Stimulated activated CD8-positive, alpha-beta memory T cell treated with anti-CD3 and anti-CD28 coated beads, Interleukin-2, amount 100 ng/mL, for 1 hour (primary cell): ENCODE results near the gene SYNE1.
A peak's percentile ranks its signal among the peaks of the same experiment; 100 is the strongest.
"Not testable (repeated sequence)": the region's sequence is repeated elsewhere in the genome, so short reads cannot be mapped to it uniquely, and the experiment has no call there.

Experiments used
- DNase-seq, 2 donors: peaks; one replicate each; pipeline ENCODE4 v3.0.0-alpha.2; 2020; ENCODE audit warnings: low read depth in 2 of 2

The SYNE1 gene

GRCh38 chr6:152637296-152638047 lies at the start of gene SYNE1:
SYNE1 (minus strand) TSS chr6:152637362; CDS start chr6:152628331, 9,031 bp downstream.
- DNase-seq, result no peak

- no peak for DNase-seq
These were observed 48.7 kb upstream of the SYNE1 start for GRCh38 chr6:152685819-152686218.

- not testable (repeated sequence) for DNase-seq
These were observed 45.8 kb upstream of the SYNE1 start for GRCh38 chr6:152682935-152683334.

- DNase-seq, result no peak
These were observed 45.0 kb upstream of the SYNE1 start for GRCh38 chr6:152682141-152682540.

GRCh38 chr6:152680879-152681517 lies 43.8 kb upstream of the SYNE1 start:
- no peak for DNase-seq

GRCh38 chr6:152680151-152680550 lies 43.0 kb upstream of the SYNE1 start:
- no peak for DNase-seq

GRCh38 chr6:152673236-152673635 lies 36.1 kb upstream of the SYNE1 start:
- no peak for DNase-seq

GRCh38 chr6:152671171-152671570 lies 34.0 kb upstream of the SYNE1 start:
- DNase-seq, result no peak

GRCh38 chr6:152669895-152670294 lies 32.7 kb upstream of the SYNE1 start:
- DNase-seq, result no peak

- DNase-seq, result no peak
These were observed 24.6 kb upstream of the SYNE1 start for GRCh38 chr6:152661776-152662175.

GRCh38 chr6:152651986-152652385 lies 14.8 kb upstream of the SYNE1 start:
- no peak for DNase-seq

GRCh38 chr6:152648105-152648504 lies 10.9 kb upstream of the SYNE1 start:
- no peak for DNase-seq

GRCh38 chr6:152646732-152647131 lies 9.6 kb upstream of the SYNE1 start:
- DNase-seq, result not testable (repeated sequence)

- DNase-seq, result peak in 1 of 2 donors; percentile 10
These were observed 5.6 kb upstream of the SYNE1 start for GRCh38 chr6:152642578-152643375.

GRCh38 chr6:152636609-152637295 lies 410 bp downstream of the SYNE1 start:
- DNase-seq, result no peak

GRCh38 chr6:152636021-152636608 lies 1.0 kb downstream of the SYNE1 start:
- no peak for DNase-seq

- DNase-seq, result peak; percentile 16 to 33
These were observed 2.4 kb downstream of the SYNE1 start for GRCh38 chr6:152634773-152635172.

- DNase-seq, result no peak
These were observed 4.9 kb downstream of the SYNE1 start for GRCh38 chr6:152632121-152632782.

GRCh38 chr6:152631376-152631775 lies 5.8 kb downstream of the SYNE1 start:
- DNase-seq, result no peak

- no peak for DNase-seq
These were observed 6.3 kb downstream of the SYNE1 start for GRCh38 chr6:152630832-152631231.

- DNase-seq, result no peak
These were observed 11.9 kb downstream of the SYNE1 start for GRCh38 chr6:152625213-152625612.
